ENCODE measurements around the gene MTMR3. TPM values are rescaled to one million over a fixed set of nuclear protein-coding genes. Genes with fewer than 3 reads are reported as not detected.

MTMR3 gene
- total and polyA plus RNA-seq, 11 donors = 9.6 to 44.8 (median 34.6) TPM

DNA sequence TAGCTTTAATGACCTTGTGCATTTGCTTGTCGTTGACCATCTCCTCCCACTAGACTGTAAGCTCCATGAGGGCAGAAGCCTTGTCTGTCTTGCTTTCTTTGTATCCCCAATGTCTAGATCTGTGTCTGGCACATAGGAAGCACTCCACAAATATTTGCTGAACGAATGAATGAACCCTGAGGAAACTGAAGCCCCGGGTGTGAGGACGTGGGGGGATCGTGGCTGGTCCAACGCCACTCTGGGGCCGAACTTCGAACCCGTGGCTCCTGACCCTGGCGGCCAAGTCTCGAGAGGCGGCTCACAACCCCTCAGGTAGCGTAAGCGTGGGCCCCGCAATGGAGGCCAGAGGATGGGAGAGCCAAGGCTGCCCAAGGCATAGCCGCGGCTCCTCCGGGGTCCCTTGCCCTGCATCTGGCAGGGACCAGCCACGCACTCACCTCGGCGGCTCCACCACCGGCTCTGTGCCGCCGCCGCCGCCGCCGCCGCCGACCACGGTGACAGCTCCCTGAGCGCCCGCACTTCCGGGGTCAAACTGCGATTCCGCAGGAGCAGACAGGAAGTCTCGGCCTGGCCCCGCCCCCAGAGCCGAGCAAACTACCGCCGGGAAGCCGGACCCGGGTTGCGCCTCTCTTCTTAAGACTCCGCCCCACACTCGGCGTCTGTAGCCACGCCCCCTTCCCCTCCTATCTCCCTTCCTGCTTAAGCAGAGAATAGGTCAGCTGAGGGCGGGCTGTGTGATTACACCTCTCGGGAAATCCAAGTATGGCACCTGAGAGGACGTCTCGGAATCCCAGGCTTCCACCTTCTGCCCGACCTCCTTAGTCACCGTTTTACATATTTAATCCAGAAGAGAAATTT lies 45.0 kb upstream of the MTMR3 start, which contains the start of gene ASCC2:
ASCC2 (minus strand) TSS at position 534 of the 858 bp plus-strand sequence. CDS start 5,949 bp downstream, outside the sequence.
- TF ChIP-seq, protein P1, sequence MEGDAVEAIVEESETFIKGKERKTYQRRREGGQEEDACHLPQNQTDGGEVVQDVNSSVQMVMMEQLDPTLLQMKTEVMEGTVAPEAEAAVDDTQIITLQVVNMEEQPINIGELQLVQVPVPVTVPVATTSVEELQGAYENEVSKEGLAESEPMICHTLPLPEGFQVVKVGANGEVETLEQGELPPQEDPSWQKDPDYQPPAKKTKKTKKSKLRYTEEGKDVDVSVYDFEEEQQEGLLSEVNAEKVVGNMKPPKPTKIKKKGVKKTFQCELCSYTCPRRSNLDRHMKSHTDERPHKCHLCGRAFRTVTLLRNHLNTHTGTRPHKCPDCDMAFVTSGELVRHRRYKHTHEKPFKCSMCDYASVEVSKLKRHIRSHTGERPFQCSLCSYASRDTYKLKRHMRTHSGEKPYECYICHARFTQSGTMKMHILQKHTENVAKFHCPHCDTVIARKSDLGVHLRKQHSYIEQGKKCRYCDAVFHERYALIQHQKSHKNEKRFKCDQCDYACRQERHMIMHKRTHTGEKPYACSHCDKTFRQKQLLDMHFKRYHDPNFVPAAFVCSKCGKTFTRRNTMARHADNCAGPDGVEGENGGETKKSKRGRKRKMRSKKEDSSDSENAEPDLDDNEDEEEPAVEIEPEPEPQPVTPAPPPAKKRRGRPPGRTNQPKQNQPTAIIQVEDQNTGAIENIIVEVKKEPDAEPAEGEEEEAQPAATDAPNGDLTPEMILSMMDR (IDR thresholded peaks at IDR 0.05) = peak in 2 of 12 donors; percentile 9 to 13
- peak; percentile 16 to 89 for TF ChIP-seq POLR2A (IDR thresholded peaks at IDR 0.05)
- Histone ChIP-seq H3K27me3 (no peaks in the 10 kb centered on the region), H3K4me3 (peak within 1 kb of the TSS; percentile 70 to 98 (median 88)), H3K27ac (peak within 1 kb of the TSS; percentile 56 to 94 (median 80)), H3K36me3 (peaks cover 0 to 28% (median 16%) of the 10 kb centered on the region in 9 donors), H3K9me3 (no peaks in the 10 kb centered on the region), H3K4me1 (peaks cover 3 to 47% (median 23%) of the 10 kb centered on the region in 12 donors)
- DNase-seq = peak; percentile 99 to 100 (median 99)
- WGBS, 4 donors = 0 to 2% (median 1%) methylated on average over 22 to 54 of the region's 54 CpGs
- intact Hi-C loops (cut with DNase I) = loop anchor here in 9 of 10 donors (1.0 to 10.0 kb wide), 10 partner anchors 44 to 169 kb away; partner anchors contain the start of genes MTMR3 (in 6 of the 9), UQCR10 (in 2 of the 9) and ZMAT5 (in 2 of the 9)
- peak; percentile 98 to 100 (median 99) for ATAC-seq

DNA sequence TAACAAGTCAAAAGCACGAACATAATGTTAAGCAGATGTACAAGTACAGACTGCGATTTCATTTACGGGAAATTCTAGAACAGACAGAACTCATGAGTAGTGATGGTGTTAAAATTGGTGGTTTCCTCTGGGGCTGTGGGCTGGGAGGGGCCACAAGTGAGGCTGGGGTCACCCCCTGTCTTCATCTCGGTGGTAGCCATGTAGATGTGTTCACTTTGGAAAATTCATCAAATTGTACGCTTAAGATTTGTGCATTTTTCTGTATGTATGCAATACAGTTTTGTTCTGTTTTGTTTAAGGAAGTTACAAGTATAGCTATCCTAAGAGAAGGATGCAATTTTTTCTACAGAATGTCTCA lies 44.4 kb upstream of the MTMR3 start:
- ATAC-seq = peak in 2 of 4 donors; percentile 0 to 3

DNA sequence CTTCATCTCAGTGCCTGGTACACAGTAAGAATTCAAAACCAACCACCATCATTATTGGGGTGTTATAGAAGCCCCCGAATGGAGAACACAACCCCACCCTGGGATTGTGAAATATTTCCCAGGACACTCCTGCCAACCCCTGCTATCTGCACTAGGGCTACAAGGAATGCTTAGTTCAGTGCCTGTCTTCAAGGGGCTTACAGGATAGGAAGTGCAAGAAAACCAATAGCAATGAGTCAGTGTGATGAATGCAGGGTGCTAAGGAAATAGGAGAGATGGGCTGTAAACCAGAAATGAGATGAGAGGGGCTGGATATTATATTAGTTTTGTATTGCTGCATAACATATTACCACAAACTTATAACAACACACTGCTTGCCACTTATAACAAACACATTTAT lies 43.9 kb upstream of the MTMR3 start:
- Histone ChIP-seq H3K27me3 (no peaks in the 10 kb centered on the region), H3K36me3 (peaks cover 0 to 18% (median 7%) of the 10 kb centered on the region in 9 donors), H3K4me1 (peaks cover 3 to 37% (median 19%) of the 10 kb centered on the region in 12 donors), H3K9me3 (no peaks in the 10 kb centered on the region), H3K27ac (peak overlapping the region in 6 of 12 donors; percentile 76 to 94 (median 84)), H3K4me3 (peak overlapping the region in 2 of 12 donors; percentile 89 to 93)
- no peak for TF ChIP-seq POLR2A (IDR thresholded peaks at IDR 0.05)
- TF ChIP-seq, protein P1 (IDR thresholded peaks at IDR 0.05) = no peak
- DNase-seq = no peak
- ATAC-seq = no peak
- 71 to 92% (median 83%) methylated on average over 1 of the region's 1 CpG for WGBS, 4 donors
- intact Hi-C loops (cut with DNase I) = loop anchor here in 9 of 10 donors (2.0 to 10.0 kb wide), 9 partner anchors 43 to 168 kb away; partner anchors contain the start of genes MTMR3 (in 5 of the 9), UQCR10 (in 2 of the 9) and ZMAT5 (in 2 of the 9)

More for the DNA sequence above, 44.4 kb upstream of the MTMR3 start:
- intact Hi-C loops (cut with DNase I) = loop anchor here in 9 of 10 donors (1.0 to 10.0 kb wide), 10 partner anchors 44 to 169 kb away; partner anchors contain the start of genes MTMR3 (in 6 of the 9), UQCR10 (in 2 of the 9) and ZMAT5 (in 2 of the 9)
- no peaks in the 10 kb centered on the region for H3K27me3 ChIP-seq
- TF ChIP-seq POLR2A (IDR thresholded peaks at IDR 0.05) = no peak
- TF ChIP-seq, protein P1 (IDR thresholded peaks at IDR 0.05) = no peak
- peaks cover 0 to 22% (median 11%) of the 10 kb centered on the region in 9 donors for H3K36me3 ChIP-seq
- no peak for DNase-seq
- H3K4me3 ChIP-seq = peak overlapping the region; percentile 70 to 98 (median 88)
- WGBS, 4 donors = 25 to 28% (median 26%) methylated on average over 5 of the region's 5 CpGs
- H3K9me3 ChIP-seq = no peaks in the 10 kb centered on the region
- H3K27ac ChIP-seq = peak overlapping the region; percentile 41 to 94 (median 80)
- H3K4me1 ChIP-seq = peaks cover 3 to 42% (median 20%) of the 10 kb centered on the region in 12 donors

DNA sequence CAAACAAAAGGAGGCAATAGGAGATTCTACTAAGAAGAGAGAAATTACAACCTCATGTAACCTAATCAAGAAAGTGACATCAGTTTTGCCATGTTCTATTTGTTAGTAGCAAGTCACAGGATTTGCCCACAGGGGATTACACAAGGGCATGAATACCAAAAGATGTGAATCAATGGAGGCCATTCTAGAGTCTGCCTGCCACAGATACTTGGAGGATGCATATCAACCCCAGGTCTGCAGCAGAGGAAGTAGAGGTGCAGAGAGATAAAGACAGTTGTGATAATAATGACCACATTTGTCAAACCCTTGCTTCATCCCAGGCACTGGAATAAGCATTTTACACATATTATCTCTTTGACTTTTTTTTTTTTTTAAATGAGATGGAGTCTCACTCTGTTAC lies 42.5 kb upstream of the MTMR3 start:
- no peaks in the 10 kb centered on the region for H3K9me3 ChIP-seq
- DNase-seq (no peak), ATAC-seq (no peak)
- intact Hi-C loops (cut with DNase I) = loop anchor here in 1 of 10 donors (5.0 kb wide), 1 partner anchor 157 kb away; no protein-coding TSS in a partner anchor
- TF ChIP-seq, protein P1 (IDR thresholded peaks at IDR 0.05) = no peak
- peaks cover 0 to 33% (median 19%) of the 10 kb centered on the region in 12 donors for H3K4me1 ChIP-seq
- no peak overlapping the region for H3K27ac ChIP-seq
- H3K27me3 ChIP-seq = no peaks in the 10 kb centered on the region
- no peak overlapping the region for H3K4me3 ChIP-seq
- H3K36me3 ChIP-seq = peaks cover 0 to 6% (median 0%) of the 10 kb centered on the region in 9 donors
